Stimulated activated naive CD8-positive, alpha-beta T cell treated with anti-CD3 and anti-CD28 coated beads, Interleukin-15, Interleukin-2, amounts not matched to agents 100 ng/mL and 50 ng/mL, for 24 hours (primary cell): ENCODE data around the gene TPI1.
A peak's percentile ranks its signal among the peaks of the same experiment; 100 is the strongest.

Experiments
- H3K27ac Mint-ChIP-seq: one replicate; pipeline ENCODE4 v1.8.0; 2021; ENCODE audit warnings: mild to moderate bottlenecking, mixed read lengths
- H3K27me3 Mint-ChIP-seq: one replicate; pipeline ENCODE4 v1.8.0; 2021; ENCODE audit warnings: mixed read lengths
- H3K36me3 Mint-ChIP-seq: one replicate; pipeline ENCODE4 v1.8.0; 2021; ENCODE audit warnings: low read depth, mixed read lengths
- H3K4me1 Mint-ChIP-seq: one replicate; pipeline ENCODE4 v1.8.0; 2021; ENCODE audit warnings: low read depth, mixed read lengths
- H3K4me3 Mint-ChIP-seq: one replicate; pipeline ENCODE4 v1.8.0; 2021; ENCODE audit warnings: mild to moderate bottlenecking, mixed read lengths
- H3K9me3 Mint-ChIP-seq: one replicate; pipeline ENCODE4 v1.8.0; 2021; ENCODE audit warnings: mixed read lengths

TPI1 gene

DNA sequence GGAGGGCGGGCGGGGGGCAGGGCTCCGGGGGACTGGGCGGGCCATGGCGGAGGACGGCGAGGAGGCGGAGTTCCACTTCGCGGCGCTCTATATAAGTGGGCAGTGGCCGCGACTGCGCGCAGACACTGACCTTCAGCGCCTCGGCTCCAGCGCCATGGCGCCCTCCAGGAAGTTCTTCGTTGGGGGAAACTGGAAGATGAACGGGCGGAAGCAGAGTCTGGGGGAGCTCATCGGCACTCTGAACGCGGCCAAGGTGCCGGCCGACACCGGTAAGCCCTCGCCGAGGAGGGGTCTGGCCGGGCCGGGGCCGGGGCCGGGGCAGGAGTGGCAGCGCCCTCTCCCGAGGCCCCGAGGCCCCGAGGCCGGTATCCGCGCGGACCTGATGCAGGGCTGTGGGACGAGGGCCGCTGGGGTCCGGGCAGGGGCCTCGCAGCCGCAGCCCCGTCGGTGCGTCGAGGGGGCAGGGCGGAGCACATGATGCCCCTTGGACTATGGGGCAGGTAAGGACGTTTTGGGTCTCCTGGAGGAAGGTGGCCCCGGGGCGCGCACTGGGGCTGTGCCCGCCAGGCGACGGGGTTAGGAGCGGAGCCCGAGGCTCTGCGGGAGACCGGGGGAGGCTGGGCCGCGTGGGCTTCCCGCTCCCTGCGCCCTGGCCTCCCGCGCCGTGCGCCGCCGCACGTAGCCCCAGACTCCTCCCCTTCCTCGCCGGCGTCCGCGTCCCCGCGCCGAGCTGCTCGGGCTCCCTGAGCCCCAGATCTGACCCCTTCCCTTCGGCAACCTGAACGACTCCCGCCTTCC is at the start of gene TPI1:
TPI1 (plus strand) TSS at position 119 of the 798 bp plus-strand sequence; CDS start at position 155, 36 bp downstream.
- Mint-ChIP-seq H3K4me1 (peaks cover 60% of the 10 kb centered on the region), H3K9me3 (no peaks in the 10 kb centered on the region), H3K27ac (peak within 1 kb of the TSS; percentile 99), H3K27me3 (no peaks in the 10 kb centered on the region), H3K36me3 (peaks cover 75% of the 10 kb centered on the region), H3K4me3 (peak within 1 kb of the TSS; percentile 94)

DNA sequence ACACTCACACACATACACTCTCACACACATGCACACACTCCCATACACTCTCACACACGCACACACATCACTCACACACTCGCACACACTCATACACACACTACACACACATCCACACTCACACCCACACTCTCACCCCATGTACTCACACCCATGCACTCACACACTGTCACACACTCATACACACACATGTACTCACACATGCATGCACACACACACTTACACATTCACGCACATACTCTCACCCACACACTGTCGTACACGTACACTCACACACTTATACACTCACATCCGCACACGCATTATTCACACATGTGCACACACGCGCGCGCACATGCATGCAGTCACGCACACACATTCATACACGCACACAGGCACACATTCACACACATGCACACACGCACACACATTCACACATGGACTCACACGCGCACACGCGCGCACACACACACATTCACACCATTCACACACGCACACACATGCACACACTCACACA is 49.6 kb upstream of the TPI1 start:
- no peaks in the 10 kb centered on the region for H3K36me3 Mint-ChIP-seq
- peaks cover 12% of the 10 kb centered on the region for H3K4me1 Mint-ChIP-seq
- H3K9me3 Mint-ChIP-seq, result no peaks in the 10 kb centered on the region
- no peak overlapping the region for H3K4me3 Mint-ChIP-seq
- H3K27ac Mint-ChIP-seq, result no peak overlapping the region
- H3K27me3 Mint-ChIP-seq, result peaks cover 32% of the 10 kb centered on the region

DNA sequence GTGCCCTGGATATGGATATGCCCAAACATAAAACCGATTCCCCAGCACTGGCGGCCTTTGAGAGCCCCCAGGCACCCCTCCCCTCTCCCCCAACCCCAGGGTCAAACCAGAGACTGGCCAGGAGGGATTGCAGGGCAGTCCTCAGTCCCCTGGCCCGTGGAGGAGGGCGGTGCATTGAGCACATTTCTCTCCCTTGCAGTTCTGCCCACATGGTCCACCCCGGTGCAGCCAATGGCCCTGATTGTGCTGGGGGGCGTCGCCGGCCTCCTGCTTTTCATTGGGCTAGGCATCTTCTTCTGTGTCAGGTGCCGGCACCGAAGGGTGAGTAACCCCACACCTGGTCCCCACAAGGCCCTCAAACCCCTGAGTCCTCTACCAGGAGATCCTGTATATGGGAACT is 49.1 kb upstream of the TPI1 start:
- no peak overlapping the region for H3K4me3 Mint-ChIP-seq
- H3K36me3 Mint-ChIP-seq, result no peaks in the 10 kb centered on the region
- no peak overlapping the region for H3K27ac Mint-ChIP-seq
- H3K9me3 Mint-ChIP-seq, result no peaks in the 10 kb centered on the region
- peaks cover 37% of the 10 kb centered on the region for H3K27me3 Mint-ChIP-seq
- H3K4me1 Mint-ChIP-seq, result peaks cover 12% of the 10 kb centered on the region

- no peaks in the 10 kb centered on the region for H3K36me3 Mint-ChIP-seq
- H3K9me3 Mint-ChIP-seq, result no peaks in the 10 kb centered on the region
- no peak overlapping the region for H3K27ac Mint-ChIP-seq
- no peak overlapping the region for H3K4me3 Mint-ChIP-seq
- H3K27me3 Mint-ChIP-seq, result peaks cover 38% of the 10 kb centered on the region
- H3K4me1 Mint-ChIP-seq, result peaks cover 12% of the 10 kb centered on the region
Observed at GRCh38 chr12:6818645-6819044, 48.7 kb upstream of the TPI1 start.

- H3K36me3 Mint-ChIP-seq, result no peaks in the 10 kb centered on the region
- no peak overlapping the region for H3K4me3 Mint-ChIP-seq
- H3K27ac Mint-ChIP-seq, result no peak overlapping the region
- peaks cover 12% of the 10 kb centered on the region for H3K4me1 Mint-ChIP-seq
- H3K9me3 Mint-ChIP-seq, result no peaks in the 10 kb centered on the region
- H3K27me3 Mint-ChIP-seq, result peaks cover 38% of the 10 kb centered on the region
Observed at GRCh38 chr12:6819106-6820030, 48.0 kb upstream of the TPI1 start.

DNA sequence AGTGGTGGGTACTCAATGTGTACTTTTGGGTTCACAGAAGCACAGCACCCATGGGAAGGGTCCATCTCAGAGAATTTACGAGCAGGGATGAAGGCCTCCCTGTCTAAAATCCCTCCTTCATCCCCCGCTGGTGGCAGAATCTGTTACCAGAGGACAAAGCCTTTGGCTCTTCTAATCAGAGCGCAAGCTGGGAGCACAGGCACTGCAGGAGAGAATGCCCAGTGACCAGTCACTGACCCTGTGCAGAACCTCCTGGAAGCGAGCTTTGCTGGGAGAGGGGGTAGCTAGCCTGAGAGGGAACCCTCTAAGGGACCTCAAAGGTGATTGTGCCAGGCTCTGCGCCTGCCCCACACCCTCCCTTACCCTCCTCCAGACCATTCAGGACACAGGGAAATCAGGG is 47.2 kb upstream of the TPI1 start:
- Mint-ChIP-seq H3K36me3 (no peaks in the 10 kb centered on the region), H3K27ac (no peak overlapping the region), H3K4me1 (peaks cover 12% of the 10 kb centered on the region), H3K9me3 (no peaks in the 10 kb centered on the region), H3K27me3 (peaks cover 46% of the 10 kb centered on the region), H3K4me3 (no peak overlapping the region)

DNA sequence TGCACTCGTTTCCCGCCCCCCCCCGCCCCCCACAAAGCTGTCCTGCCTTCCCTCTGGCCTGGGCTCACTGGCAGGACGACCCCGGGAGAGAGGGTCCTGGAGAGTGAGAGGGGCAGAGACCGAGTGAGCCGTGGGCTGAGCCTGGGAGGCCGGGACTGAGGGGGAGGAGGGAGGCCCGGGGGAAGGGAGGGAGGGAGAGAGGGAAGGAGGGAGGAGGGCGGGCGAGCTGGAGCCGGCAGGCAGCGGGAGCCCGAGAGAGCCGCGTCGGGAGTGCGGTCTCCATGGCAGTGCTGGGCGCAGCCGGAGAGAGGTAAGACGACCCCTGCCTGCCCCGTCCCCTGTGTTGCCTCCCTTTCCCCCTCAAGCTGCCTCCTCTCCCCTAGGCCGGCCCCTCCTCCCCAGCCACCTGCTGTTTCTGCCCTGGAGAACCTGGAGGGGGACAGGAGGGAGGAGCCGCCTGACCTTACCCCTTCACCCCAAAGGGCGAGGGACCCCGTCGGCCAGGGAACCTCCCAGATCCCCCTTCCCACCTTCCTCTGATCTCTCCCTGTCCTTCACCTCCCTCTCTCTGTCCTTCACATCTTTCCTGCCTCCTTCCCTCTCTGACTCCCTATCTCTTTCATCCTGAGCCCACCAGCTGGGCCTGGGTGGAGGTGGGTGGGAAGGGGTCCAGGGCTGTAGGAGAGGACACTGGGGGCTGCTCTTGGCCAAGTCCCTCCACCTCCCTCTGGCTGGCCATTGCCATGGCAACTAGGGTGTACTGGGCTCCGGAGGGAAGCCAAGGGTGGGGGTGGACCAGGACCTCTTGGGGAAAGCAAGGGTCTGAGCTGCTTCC is 45.5 kb upstream of the TPI1 start, which contains the start of gene GPR162:
GPR162 (plus strand) TSS at position 231 of the 835 bp plus-strand sequence. CDS start 2,078 bp downstream, outside the sequence.
- peaks cover 12% of the 10 kb centered on the region for H3K4me1 Mint-ChIP-seq
- H3K27me3 Mint-ChIP-seq, result peaks cover 57% of the 10 kb centered on the region
- no peaks in the 10 kb centered on the region for H3K36me3 Mint-ChIP-seq
- H3K9me3 Mint-ChIP-seq, result no peaks in the 10 kb centered on the region
- H3K27ac Mint-ChIP-seq, result no peak within 1 kb of the TSS
- peak within 1 kb of the TSS; percentile 7 for H3K4me3 Mint-ChIP-seq

GRCh38 chr12:6822426-6823135 is 44.8 kb upstream of the TPI1 start:
- Mint-ChIP-seq H3K4me3 (no peak overlapping the region), H3K4me1 (peaks cover 16% of the 10 kb centered on the region), H3K36me3 (no peaks in the 10 kb centered on the region), H3K27me3 (peaks cover 65% of the 10 kb centered on the region), H3K9me3 (no peaks in the 10 kb centered on the region), H3K27ac (no peak overlapping the region)

GRCh38 chr12:6823182-6824084 is 43.9 kb upstream of the TPI1 start:
- no peak overlapping the region for H3K27ac Mint-ChIP-seq
- peaks cover 70% of the 10 kb centered on the region for H3K27me3 Mint-ChIP-seq
- no peaks in the 10 kb centered on the region for H3K9me3 Mint-ChIP-seq
- H3K36me3 Mint-ChIP-seq, result no peaks in the 10 kb centered on the region
- H3K4me1 Mint-ChIP-seq, result peaks cover 21% of the 10 kb centered on the region
- no peak overlapping the region for H3K4me3 Mint-ChIP-seq

- H3K4me1 Mint-ChIP-seq, result peaks cover 26% of the 10 kb centered on the region
- peaks cover 75% of the 10 kb centered on the region for H3K27me3 Mint-ChIP-seq
- no peaks in the 10 kb centered on the region for H3K36me3 Mint-ChIP-seq
- no peak overlapping the region for H3K4me3 Mint-ChIP-seq
- H3K9me3 Mint-ChIP-seq, result no peaks in the 10 kb centered on the region
- H3K27ac Mint-ChIP-seq, result no peak overlapping the region
Observed at GRCh38 chr12:6824085-6824775, 43.1 kb upstream of the TPI1 start.

GRCh38 chr12:6824901-6825381 is 42.4 kb upstream of the TPI1 start:
- no peak overlapping the region for H3K4me3 Mint-ChIP-seq
- peaks cover 30% of the 10 kb centered on the region for H3K4me1 Mint-ChIP-seq
- H3K27ac Mint-ChIP-seq, result peak overlapping the region; percentile 24
- H3K36me3 Mint-ChIP-seq, result no peaks in the 10 kb centered on the region
- peaks cover 75% of the 10 kb centered on the region for H3K27me3 Mint-ChIP-seq
- H3K9me3 Mint-ChIP-seq, result no peaks in the 10 kb centered on the region

DNA sequence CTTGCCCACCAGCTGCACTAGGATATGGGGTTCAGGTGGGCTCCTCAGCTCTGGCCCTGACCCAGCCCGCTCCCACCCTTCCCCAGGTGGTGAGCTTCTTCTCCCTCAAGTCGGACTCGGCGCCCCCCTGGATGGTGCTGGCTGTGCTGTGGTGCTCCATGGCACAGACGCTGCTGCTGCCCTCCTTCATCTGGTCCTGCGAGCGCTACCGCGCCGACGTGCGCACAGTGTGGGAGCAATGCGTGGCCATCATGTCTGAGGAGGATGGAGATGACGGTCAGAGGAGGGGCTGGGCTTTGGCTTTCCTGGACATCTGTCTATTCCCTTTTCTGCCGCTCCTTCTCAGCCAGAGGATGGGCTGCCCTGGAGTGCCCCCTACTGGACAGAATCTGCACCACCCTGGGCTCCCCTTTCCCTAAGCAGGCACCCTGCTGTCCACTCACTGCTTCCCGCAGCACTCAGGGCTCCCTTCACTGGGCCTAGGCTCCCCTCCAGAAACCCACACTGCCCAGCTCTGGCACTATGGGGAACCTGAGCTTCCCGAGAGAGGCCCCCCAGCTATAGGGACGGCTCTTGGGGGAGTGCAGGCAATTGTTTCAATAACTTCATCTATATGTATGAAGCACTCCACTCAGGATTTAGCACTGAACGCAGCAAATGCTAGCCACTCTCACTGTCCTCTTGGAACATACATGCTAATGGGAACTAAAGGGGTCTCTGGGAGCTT is 41.8 kb upstream of the TPI1 start:
- Mint-ChIP-seq H3K27me3 (peaks cover 81% of the 10 kb centered on the region), H3K36me3 (no peaks in the 10 kb centered on the region), H3K4me1 (peaks cover 30% of the 10 kb centered on the region), H3K27ac (no peak overlapping the region), H3K4me3 (no peak overlapping the region), H3K9me3 (no peaks in the 10 kb centered on the region)
